GM15510 (cell line): Measurements from ENCODE around the gene CLCA1.

Experiments used
- POLR2A ChIP-seq: IDR thresholded peaks from 3 replicates; pipeline ENCODE4 v1.6.1; 2011; ENCODE audit warnings: borderline replicate concordance; ENCODE audit not compliant: insufficient read length; ENCODE audit errors: extremely low read depth

Gene CLCA1

DNA sequence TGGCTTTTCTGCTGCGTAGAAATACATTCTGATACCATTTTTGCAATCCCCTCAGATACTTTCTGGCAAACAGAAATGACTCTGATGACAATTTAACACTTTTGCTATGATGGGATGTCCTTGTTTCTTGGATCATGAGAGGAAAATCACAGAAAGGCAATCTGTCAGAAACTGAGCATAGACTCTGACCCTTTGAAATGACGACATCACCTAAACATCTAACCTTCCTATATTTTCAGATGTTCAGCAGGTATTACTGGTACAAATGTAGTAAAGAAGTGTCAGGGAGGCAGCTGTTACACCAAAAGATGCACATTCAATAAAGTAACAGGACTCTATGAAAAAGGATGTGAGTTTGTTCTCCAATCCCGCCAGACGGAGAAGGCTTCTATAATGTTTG lies 13.2 kb downstream of the CLCA1 start:
- no peak for TF ChIP-seq POLR2A

DNA sequence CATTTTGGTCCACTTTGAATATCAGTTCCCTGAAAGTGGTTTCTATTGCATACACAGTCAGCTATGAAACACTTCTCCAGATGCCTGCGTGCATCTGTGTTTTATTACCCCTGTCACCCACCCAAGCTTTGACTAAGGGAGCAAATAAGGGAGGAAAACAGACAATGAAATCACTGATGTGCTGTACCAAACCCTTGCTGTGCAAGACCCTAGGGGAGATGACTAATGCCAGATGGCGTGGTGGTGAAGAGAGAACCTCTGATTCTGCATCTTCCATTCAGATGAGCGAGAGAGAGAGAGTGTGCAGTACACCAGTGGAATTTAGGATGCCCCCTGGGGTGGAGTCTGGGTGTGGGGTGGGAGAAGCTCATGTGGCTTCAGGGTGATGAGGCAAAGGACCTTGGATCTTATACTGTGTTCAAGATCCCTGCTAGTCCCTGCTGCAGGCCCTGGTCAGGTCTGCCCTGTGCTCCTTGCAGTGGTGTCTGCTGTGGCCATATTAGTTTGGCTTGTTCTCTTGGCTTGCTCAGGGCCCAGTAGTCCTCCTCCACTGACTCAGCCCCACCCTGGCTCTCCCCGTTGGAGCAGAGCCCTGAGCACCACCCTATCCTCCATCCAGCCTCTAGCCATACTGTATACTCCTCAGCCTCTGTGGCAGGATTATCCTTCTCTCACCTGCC lies 18.5 kb downstream of the CLCA1 start:
- no peak for TF ChIP-seq POLR2A

DNA sequence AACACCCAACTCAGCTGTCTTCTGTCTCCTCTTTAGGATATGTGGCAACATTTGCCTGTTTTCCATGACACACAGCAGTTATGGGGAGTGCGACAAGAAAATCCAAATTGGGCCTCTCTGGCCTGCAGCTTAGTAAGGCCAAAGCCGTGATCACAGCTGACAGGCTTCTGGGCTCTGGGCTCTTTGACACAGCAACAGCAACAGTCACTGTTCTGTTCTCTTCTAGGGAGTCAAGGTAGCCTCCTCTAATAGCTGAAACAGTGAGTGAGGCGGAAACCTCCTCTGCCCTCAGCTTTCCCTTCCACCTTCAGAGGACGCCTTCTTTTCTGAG lies 19.0 kb downstream of the CLCA1 start:
- no peak for TF ChIP-seq POLR2A

DNA sequence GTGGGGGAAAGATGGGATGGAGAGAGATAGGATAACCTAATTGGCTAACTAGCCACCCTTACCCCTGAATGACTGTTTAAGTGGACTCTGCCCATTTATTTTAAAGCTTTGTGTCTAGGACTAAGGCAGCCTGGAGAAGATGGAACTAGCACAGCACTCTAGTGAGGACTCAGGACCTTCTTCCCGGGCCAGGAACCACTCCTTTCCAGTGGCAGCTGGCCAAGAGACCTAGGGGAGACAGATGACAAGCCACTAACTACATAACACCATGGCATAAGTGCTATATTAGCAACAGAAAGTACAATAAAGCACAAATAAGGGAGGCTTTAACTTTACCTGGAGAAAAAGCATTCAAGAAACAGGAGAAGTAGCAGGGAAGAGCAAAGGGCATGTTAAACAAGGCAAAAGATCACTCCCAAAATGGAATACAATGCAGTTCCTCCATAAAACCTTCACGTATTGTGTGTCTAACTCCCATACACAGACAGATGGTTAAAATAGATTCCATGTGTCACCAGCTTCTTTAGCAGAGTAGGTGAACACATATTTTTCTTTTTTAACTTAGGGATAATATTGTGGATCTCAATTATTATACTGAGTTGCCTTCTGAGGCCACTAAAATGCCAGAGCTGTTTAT lies 20.6 kb downstream of the CLCA1 start:
- no peak for TF ChIP-seq POLR2A

DNA sequence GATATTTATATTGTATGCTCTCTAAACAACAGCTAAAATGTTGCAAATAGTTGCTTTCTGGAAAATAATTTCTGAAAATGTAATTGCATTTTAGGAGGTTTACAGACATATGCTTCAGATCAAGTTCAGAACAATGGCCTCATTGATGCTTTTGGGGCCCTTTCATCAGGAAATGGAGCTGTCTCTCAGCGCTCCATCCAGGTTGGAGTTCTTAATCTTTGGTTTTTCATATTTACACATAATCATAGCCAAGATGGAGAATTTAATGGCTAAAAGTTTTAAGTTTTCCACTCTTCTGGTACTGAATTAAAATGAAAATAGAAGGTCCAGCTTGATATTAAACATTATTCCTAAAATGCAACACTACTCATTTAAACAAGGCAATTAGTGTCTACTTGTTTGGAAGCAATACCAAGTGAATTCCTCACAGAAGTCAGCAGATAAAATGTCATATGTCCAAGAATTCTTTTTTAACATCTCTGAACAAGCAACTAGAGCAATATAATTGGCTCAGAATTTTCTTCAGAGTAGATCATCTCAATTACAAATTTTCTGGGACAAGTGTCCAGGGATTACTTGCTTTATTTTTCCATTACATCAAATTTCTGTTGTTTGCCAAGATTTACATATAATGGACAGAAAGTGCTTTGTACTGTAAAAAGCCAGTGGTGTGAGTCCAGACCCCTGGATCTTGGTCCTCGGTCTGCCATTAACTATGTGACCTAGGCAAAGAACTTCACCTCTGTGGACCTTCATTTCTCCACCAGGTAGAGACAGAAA lies 22.6 kb downstream of the CLCA1 start:
- no peak for TF ChIP-seq POLR2A

DNA sequence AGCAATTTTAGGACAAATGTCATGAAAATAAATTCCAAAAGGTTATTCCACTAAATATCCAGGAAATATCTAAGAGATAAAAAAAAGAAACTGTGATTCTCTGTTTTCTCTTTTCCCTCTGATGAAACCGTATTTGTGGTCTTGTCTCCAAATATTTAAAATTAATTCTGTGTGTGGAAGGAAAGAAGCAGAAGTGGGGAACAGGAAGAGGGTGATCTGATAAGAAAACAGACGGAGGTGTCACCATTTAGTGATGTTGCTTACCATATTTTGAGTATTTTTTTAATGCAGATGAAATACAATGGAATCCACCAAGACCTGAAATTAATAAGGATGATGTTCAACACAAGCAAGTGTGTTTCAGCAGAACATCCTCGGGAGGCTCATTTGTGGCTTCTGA lies 29.6 kb downstream of the CLCA1 start:
- no peak for TF ChIP-seq POLR2A

DNA sequence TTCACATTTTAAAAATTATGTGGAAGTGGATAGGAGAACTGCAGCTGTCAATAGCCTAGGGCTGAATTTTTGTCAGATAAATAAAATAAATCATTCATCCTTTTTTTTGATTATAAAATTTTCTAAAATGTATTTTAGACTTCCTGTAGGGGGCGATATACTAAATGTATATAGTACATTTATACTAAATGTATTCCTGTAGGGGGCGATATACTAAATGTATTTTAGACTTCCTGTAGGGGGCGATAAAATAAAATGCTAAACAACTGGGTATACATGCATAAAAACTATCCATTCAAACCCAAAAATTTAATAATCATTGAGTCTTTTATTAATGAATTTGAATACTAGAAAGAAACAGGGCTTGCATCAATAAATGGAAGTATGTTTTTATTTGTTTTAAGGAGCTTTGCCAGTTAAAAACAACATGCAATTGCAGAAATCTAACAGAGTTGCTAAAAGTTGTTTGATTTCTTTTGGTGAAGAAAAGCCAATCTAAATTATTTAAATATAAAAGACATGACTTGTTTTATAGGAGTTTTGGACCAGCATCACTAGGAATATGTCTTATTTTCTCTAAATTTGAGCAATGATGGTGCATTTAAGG lies 31.4 kb downstream of the CLCA1 start:
- no peak for TF ChIP-seq POLR2A

DNA sequence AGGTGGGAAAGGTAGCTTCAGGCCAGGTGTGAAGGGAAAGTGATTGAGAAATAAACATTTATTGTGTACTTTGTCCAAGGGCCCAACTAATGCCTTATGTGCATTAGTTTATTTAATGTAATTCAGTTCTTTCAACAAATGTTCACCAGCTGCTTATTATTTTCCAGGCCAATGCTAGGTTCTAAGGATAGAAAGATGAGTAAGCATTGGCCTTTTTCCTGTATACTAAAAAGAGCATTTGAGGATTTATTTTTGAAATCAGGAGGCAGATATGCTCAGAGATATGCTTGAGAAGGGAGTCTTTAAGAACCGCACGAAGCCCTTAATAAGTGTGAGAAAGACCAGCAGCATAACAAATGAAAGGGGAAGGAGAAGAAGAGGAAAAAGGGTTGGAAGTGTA lies 32.0 kb downstream of the CLCA1 start:
- no peak for TF ChIP-seq POLR2A

DNA sequence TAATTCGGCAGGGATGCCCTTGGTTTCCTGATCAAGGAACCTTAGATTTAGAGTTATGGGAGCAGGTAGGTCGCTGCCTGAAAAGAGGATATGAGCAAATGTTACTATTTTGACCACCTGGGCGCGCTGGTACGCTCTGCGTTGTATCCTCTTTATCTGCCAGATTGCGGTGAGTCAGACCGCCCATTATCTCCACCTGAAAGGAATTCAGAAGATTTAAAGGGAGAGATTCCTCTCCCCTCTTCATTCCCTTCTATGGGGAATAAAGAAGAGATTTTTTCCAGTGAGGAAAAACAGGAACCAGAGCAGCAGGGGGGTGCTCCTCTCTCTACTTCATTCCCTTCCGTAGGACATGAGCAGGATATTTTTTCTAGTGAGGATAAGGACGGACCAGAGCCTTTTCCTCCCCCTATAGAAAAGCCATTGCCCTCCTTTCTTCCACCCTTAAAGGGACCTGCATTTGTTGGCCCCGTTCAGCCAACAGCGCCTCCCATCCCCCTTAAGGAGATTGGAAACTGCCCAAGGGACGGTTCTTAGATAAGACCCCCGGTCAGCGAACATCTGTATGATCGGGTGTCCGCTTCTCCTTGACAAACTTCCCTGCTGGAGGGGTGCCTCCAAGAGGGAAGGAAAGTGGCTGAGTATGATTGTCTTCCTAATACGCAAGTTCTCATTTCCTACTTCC lies 34.1 kb downstream of the CLCA1 start:
- TF ChIP-seq POLR2A = no peak

DNA sequence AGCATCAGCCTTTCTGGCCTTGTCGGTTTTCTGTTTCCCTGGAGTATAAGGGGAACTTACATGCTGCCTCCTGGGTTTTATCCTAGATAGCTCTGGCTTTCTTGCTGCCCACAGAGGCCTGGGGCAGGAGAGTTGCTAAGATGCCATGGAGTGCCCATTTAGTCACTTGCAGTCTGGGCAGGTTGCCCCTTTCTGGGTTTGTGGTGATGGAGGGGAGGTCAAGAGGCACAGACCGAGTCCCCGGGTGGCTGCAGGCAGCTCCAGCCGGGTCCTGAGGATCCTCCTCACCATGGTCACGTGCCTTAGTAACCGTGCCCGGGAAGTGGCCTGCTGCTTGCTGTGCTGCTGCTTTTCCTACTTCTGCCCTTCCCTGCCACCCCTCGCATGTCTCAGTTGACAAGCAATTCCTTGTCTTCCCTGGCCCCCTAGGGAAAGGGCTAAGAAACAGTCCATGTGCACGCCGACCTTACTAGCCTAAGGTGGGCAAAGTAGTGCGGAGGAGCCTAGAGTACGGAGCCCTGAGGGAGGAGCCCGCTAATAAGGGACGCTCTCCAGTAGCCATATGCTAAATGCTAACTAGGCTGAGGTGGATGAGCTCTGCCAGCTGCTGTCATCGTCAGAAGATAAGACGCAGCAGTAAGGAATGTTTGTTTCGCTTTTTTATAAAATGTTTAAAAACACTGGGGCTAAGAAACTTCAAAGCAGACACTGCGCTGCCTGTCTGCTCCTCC lies 34.8 kb downstream of the CLCA1 start:
- no peak for TF ChIP-seq POLR2A

DNA sequence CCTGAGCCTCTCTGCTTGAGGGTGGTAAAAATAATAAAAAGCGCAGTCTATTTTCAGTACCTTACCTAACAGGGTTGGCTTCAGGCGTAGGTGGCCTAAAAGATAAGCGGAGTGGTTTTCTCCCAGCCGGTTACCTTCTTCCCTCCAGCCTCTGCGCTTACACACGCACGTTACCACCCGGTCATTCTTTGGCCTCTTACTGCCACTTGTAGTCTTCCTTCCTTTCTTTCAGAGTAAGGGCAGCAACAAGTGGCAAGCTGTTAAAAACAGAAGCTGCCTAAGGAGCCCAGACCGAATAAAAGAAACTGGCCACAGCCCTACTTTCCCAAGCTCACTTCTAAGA lies 35.4 kb downstream of the CLCA1 start:
- TF ChIP-seq POLR2A = no peak

DNA sequence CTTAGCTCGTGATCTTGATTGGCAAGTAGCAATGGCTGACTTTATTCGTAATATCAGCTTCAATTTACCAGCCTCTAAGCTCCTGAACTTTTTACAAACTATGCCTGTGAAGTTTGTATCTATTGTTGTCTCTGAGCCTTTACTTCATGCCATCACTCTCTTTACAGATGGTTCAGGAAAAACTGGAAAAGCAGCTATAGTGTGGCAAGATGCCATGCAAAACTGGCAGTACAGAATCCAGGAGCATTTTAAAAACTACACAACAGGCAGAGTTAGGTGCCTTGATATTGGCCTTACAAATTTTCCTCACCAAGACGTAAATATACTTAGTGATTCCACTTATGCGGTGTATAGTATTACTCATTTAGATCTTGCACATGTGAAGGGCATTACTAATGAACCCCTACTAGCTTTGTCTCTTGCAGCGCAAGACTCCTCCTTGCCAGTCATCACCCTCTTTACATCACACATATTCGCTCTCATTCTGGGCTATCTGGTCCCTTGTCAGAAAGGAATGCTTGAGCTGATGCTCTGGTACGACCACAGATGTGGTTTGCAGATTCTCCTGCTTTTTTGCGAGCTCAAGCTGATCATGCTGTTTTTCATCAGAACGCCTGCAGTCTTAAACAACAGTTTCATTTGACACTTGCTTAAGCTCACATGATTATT lies 36.3 kb downstream of the CLCA1 start:
- TF ChIP-seq POLR2A = no peak

DNA sequence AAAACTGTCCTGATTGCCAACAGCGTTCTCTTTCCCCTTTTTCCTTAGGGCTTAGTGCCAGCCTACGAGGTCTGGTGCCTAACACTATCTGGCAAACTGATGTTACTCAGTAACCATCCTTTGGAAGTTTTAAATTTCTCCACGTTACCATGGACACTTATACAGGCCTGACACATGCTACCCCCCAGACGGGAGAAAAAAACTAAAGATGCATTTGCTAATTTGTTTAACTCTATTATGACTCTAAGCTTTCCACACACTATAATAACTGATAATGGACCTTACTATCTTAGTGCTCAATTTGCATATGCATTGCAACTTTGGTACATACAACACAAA lies 36.8 kb downstream of the CLCA1 start:
- no peak for TF ChIP-seq POLR2A

DNA sequence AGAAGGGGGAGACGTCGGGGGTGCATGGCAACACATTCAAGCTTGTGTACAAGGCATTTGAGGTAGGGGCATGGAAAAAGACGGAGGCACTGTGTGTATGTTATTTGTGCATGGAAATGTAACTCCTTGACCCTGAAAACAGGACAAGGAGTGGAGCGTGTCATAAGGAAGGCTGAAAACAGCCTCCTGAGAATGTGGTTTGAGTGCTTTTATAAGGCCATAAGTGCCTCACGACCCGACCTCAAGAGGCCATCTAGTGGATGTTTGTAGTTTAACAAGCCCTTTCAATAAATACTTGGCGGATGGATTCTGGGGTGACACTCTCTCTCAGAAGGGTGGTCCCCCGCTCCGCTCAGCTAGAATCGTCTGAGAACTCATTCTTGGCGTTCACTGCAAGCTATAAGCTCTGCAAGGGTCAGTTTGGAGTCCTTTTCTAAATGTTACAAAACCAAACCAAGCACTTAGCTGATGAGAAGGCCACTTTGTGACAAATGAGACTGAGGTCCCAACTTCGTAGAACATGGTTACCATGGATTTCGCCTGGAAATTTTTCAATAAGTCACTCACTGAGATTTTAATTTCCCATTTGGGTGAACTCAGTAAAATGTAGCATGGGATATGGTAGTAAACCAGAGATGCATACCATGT lies 39.3 kb downstream of the CLCA1 start:
- no peak for TF ChIP-seq POLR2A

DNA sequence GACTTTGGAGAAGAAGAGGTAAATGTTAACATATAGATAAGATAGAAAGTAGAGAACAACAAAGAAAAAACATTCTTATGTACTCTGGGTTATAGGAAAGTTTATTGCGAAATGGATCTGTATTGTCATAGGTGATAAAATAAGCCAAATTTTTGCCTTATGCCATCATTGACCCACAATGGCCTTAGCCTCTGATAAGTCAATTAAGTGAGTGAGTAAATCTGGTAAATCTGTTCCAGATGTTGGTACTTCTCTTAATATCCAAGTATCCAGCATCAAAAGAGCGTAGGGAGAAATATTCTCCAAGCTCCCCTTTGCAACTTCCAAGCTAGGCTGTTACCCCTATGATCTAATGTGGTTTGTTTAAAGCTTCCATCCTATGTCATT lies 39.8 kb downstream of the CLCA1 start:
- TF ChIP-seq POLR2A = no peak

DNA sequence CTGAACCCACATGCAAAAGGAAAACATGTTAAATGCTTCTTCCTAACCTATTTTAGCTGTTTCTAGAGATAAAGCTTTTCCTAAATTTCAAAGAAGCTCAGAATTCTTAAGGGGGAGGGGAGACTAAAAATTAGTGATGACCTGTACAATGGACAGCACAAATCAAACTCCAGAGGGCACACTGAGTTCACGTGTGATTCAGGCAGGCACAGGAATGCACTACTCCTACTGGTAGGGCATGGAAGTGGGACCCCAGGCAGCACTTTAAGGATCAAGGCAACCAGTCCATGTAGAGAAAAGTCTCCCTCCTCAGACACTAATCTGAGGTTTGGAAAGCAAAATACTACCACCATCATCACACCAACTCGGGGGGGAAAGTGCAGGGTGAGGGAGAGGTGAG lies 46.9 kb downstream of the CLCA1 start:
- no peak for TF ChIP-seq POLR2A
